GM19043 (cell line): ENCODE data around the gene PRKN.

ENCODE experiments used
- ATAC-seq: cut with Tn5 transposase; IDR thresholded peaks from one replicate; pipeline ENCODE4 v1.9.1; 2021; ENCODE audit warnings: low read depth; ENCODE audit not compliant: unreplicated experiment

The PRKN gene

GRCh38 chr6:161660666-161661571 lies 1066.6 kb downstream of the PRKN start:
- no peak for ATAC-seq

- ATAC-seq = no peak
These were observed 1069.4 kb downstream of the PRKN start for GRCh38 chr6:161658211-161658610.

- no peak for ATAC-seq
These were observed 1073.4 kb downstream of the PRKN start for GRCh38 chr6:161654209-161654608.

GRCh38 chr6:161651949-161652348 lies 1075.6 kb downstream of the PRKN start:
- no peak for ATAC-seq

- ATAC-seq = no peak
These were observed 1077.7 kb downstream of the PRKN start for GRCh38 chr6:161649841-161650240.

GRCh38 chr6:161649068-161649467 lies 1078.5 kb downstream of the PRKN start:
- no peak for ATAC-seq

GRCh38 chr6:161647234-161647633 lies 1080.3 kb downstream of the PRKN start:
- no peak for ATAC-seq

GRCh38 chr6:161644521-161644920 lies 1083.0 kb downstream of the PRKN start:
- ATAC-seq = no peak

- no peak for ATAC-seq
These were observed 1086.4 kb downstream of the PRKN start for GRCh38 chr6:161641175-161641574.

GRCh38 chr6:161639772-161640171 lies 1087.8 kb downstream of the PRKN start:
- no peak for ATAC-seq

GRCh38 chr6:161637658-161638057 lies 1089.9 kb downstream of the PRKN start:
- ATAC-seq = no peak

GRCh38 chr6:161636882-161637430 lies 1090.6 kb downstream of the PRKN start:
- ATAC-seq = no peak

GRCh38 chr6:161635975-161636374 lies 1091.6 kb downstream of the PRKN start:
- ATAC-seq = no peak

GRCh38 chr6:161634916-161635315 lies 1092.7 kb downstream of the PRKN start:
- no peak for ATAC-seq

- ATAC-seq = no peak
These were observed 1095.8 kb downstream of the PRKN start for GRCh38 chr6:161631676-161632194.

- ATAC-seq = no peak
These were observed 1096.9 kb downstream of the PRKN start for GRCh38 chr6:161630674-161631073.

- no peak for ATAC-seq
These were observed 1101.4 kb downstream of the PRKN start for GRCh38 chr6:161626132-161626676.

- no peak for ATAC-seq
These were observed 1103.5 kb downstream of the PRKN start for GRCh38 chr6:161624111-161624510.

GRCh38 chr6:161622779-161623178 lies 1104.8 kb downstream of the PRKN start:
- ATAC-seq = no peak

GRCh38 chr6:161618831-161619454 lies 1108.6 kb downstream of the PRKN start:
- ATAC-seq = no peak

GRCh38 chr6:161613711-161614110 lies 1113.9 kb downstream of the PRKN start:
- no peak for ATAC-seq
